GM18517 (cell line): ENCODE data around the gene NCAPD3.
"Not testable (repeated sequence)": the region's sequence is repeated elsewhere in the genome, so short reads cannot be mapped to it uniquely, and the experiment has no call there.

Experiments
- ATAC-seq: cut with Tn5 transposase; IDR thresholded peaks from one replicate; pipeline ENCODE4 v1.9.1; 2021; ENCODE audit warnings: mild to moderate bottlenecking, moderate library complexity; ENCODE audit not compliant: unreplicated experiment

NCAPD3 gene

DNA sequence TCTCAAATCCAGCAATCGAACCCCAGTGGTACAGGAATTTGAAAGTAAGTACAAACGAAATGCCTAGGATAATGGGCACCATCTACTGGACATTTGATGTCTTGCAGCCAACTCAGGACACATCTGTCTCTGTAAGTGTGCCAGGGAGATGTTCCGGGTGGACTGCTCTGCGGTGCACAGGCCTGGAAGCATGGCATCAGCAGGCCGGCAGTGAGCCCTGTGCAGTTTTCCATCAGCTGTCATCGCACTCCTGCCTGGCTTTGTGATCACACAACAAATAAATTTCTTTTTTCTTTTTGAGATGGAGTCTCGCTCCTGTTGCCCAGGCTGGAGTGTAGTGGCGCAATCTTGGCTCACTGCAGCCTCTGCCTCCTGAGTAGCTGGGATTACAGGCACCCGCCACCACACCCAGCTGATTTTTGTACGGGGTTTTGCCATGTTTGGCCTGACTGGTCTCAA is 83.9 kb downstream of the NCAPD3 start:
- peak; percentile 51 for ATAC-seq

DNA sequence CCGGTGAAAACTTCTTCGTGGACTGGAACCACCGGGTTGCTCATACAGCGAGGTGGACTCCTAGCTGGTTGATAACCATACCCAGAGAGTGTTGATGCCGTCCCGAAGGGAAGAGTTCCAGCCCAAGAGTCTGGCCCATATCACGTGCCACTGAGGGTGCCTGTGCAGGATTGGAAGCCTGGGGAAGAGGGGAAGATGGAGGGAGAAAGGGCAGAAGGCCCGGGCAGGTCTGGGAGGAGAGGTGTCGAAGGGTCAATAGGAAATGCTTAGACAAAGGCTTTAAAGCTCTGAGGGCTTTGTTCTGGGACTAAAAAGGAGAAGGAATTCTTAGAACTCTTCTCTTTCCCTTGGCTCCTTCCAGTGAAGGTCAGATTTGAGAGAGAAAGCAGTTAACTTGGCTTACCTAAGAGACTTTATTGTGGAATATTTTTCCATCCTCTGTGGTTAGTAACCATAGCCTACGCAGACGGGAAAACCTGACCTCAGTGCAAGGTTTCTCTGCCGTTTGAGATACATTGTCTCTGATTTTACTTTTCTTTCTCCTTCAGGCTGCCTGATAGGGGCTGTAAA is 84.4 kb downstream of the NCAPD3 start:
- no peak for ATAC-seq

DNA sequence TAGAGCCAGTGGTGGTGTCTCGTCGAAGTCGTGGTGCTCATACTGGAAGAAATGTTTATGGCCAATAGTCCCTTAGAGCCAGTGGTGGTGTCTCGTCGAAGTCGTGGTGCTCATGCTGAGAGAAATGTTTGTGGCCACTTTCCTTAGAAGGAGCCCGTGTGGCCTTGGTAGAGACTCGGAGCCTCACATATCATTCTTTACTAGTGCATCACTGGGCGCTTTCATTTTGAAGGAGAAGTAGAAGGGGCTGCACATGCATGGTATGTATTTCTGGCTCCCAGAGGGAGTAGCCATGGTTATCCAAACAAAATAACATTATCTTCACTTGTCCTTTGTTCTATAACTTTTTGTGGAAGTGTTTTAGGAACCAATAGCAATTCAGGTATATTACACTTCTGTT is 85.4 kb downstream of the NCAPD3 start:
- no peak for ATAC-seq

DNA sequence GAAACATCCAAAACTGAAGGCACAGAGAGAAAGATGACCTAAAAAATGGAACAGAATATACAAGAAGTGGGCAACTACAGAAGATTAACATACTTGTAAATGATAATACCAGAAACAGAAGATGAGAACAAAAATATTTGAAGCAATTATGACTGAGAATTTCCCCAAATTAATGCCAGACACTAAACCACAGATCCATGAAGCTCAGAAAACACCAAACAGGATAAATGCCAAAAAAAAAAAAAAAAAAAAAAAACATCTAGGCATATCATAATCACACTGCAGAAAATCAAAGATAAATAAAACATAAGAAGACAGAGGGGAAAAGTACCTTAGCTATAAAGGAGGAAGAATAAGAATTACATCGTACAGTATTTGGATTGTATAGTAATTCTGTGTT is 89.6 kb downstream of the NCAPD3 start:
- ATAC-seq = no peak

DNA sequence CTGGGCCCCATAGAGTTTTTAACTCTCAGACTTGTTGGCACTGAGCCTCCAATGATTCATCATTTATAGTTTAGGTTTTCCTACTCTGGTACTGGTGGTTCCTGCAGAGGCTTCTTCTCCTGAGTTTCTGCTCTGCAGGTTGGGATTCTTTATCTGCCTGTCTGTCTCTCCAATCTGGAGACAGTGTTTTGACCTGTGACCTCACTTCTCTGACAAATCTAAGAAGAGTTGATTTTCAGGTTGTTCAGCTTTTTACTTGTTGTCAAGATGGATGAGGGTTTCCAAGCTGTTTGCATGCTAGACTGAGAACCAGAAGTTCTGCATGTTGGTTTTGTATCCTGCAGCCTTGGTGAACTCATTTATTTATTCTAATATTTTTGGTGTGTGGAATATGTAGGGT is 91.0 kb downstream of the NCAPD3 start:
- no peak for ATAC-seq

DNA sequence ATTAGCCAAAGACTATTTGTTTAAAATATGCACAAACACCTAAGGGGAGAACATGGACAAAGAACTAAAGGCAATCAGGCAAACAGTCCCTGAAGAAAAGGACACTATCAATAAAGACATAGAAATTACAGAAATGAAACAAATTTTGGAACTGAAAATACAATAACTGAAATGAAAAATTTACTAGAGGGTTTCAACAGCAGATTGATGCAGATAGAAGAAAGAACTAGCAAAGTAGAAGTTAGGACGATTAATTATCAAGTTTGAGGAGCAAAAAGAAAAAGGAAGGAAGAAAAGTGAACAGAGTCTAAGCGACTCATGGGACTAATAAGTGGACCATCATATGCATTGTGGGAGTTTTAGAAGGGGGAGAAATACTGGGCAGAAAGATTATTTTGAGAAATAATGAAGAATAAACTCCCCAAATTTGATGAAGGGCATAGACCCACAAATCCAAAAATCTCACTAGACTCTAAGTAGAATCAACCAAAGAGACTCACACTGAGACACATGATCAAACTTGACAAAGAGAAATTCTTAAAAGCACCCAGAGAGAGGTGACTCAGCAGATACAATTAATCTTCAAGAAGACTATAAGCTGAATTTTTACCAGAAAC is 92.0 kb downstream of the NCAPD3 start:
- ATAC-seq = no peak

DNA sequence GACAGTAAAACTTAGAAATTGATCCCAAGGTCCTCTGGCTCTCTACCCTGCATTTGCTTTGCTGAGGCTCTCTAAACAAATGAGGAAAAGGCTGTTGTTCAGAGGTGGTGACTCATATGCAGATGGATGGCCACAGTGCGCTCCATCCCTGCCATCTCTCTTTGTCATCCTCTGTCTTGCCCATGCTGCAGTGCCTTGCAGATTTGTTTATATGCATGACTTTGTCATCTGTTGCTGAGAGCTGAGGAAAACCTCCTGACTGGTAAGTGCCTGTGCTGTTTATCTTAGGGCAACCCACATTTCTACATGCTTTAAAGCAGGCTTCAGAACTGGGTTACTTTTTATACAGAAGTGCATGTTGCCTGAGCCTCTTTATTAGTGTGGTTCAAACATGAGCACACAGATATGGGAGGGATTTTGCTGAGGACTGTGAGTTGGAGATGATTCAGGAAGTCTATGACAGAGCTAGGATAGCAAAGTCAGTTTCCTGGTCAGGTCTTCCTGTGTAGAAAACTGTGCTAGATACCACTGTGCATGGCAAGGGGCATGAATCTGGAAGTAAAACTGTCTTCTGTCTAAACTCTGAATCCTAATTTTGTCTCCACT is 97.4 kb downstream of the NCAPD3 start:
- ATAC-seq = no peak

DNA sequence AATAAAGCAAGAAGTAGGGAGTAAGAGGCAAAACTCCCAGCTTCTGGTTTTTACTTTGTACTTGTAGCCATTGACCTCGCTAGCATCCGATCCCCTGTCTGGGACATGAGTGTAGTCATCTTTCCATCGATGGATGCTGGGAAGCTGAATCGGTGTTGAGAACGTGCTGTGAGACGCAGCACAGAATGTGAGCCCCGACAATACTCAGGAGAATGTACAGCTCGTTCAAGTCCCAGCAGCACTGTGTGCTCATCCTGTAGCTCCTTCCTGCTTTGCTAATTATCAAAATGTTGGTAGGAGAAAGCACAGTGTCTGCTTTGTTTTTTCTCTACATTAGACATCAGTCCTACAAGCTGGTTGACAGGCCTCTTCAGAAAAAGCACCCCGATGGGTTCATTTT is 98.3 kb downstream of the NCAPD3 start:
- no peak for ATAC-seq

DNA sequence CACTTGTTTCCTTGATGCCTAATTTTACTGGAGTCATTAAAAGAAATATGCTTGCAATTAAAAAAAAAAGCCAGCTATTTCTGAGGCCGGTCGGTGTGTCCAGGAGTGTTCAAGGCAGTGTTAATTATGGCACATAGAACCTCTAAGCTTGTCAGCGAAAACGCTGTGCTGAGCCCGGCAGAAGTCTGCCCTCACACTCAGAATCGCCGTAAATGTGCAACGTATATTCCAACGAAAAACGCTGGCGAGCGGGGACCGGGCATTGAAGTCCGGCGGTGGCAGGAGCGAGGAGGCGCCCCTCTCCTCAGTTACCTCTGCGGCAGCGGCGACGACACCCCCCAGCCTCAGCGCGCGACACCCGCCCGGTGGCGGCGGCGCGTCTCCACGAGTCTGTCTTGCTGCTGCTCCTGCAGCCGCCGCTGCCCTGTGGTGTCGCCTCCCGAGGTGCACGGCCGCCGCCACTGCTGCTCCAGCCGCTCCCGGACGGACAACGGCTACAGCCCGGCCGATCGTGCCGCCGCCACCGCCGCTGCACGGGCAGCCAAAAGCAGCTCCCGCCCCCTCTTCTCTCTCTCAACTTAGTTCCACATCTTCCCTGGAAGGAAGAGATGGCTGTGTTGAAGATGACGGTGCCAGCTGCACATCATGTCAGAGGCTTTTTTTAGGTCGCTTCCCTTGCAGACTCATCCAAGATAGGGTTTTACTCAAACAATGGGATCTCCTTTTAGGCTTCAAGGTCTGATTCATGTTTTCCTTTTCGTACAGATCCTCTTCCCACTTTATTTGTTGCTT is 98.9 kb downstream of the NCAPD3 start:
- ATAC-seq = no peak

DNA sequence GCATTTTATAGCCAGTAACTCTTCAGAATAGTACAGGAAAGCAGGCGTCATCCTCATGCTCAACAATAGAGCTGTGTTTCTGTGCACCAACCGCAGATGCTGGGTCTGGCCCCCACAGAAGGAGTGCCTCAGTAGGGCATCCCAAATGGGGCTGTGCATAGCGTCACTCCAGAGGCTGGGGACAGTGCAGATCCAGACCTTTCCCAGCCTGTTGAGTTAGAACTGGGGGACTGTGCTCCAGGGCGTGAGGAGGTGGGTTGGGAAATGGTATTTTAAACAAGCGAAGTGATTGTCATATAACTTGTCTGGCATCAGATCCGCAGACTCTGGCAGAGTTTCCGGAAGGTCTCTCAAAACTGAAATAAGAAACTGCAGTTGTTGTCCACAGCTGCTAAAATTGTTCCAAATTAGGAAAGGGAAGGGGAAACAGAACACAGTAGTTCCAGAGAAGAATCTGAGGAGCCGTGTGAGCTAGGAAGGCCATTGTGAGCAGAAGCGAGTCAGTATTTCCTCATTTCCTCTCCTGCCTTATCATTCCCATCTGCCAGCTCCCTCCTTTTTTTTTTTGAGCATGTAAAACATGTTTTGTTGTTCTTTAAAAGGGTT is 102.7 kb downstream of the NCAPD3 start:
- ATAC-seq = no peak

DNA sequence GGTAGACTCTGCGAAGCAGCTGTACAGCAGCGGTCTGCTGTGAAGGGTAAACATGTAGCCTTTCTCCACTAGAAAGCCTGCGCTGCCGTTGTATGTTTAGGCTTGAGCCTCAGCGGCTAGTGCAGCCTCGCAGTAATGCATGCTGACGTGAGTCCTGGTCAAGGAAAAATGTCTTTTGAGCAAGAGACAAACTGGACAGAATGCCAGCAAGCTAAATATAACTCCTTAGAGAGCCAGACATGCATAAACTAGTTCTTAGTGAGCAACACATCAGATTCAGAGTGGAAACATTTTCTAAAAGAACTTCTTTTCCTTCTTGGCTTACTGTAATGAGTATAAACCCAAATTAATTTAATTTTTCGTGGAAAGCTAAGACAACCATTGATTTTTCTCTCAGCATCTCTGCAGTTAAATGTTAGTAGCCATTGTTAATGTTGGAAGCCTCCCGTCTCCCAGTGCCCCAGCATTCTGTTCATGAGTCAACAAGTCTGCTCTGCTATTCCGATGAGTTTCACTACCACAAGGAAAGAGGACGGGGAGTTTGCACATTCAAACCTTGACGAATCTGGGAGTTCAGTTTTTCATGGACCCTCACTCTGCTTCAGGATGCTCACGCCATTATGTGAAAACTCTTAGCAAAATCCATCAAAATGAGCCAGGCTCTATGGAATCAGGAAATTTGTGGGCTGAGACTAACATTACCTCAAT is 103.5 kb downstream of the NCAPD3 start:
- ATAC-seq = no peak

DNA sequence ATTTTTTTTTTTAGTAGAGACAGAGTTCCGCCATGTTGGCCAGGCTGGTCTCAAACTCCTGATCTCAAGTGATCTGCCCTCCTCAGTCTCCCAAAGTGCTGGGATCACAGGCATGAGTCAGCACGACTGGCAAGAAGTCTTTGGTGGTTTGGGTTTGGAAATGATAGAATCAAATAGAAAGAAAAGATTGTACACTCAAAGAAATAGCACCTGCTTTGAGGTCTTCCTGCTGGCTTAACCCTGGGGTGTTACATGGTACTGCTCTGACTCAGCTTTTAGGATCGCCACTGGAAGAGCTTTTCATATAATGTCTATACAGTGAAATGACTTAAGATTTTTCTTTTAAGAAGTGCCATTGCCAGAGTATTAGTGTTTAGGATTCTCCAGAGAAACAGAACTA is 104.7 kb downstream of the NCAPD3 start:
- no peak for ATAC-seq

DNA sequence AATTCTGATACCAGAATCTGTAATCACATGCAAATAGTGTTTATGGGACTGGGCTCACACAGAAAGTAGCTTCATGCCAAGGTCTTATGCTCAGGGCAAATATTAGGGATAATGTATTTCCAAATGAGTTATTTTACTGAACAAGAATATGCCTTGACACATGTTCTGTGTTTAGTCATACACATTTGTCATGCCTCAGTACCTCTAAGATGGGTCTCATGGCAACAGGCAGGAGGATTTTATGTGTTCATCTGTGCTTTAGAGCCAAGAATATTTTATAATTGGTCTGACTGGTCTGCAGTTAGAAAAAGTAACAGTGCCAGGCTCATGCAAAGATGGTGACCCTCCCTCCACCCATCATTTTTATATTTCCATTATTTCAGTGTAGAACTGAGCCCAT is 105.8 kb downstream of the NCAPD3 start:
- ATAC-seq = no peak

DNA sequence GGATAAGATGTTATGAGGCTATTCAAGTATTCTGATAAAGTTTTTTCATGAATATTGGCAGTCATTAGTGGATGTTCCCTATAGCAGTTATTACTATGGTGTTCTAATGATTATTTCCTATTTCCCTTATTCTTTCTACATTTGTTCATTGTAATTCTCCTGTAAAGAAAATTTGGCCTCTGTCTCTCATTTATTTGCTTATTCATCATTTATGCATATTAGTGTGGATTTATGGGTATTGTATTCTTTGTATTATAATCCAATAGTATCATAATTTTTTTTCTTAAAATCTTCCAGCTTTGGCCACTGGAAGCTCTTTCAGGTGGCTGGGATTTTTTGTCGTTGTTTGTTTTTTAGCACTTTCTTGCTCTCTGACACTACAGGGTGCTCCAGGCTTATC is 107.6 kb downstream of the NCAPD3 start:
- ATAC-seq = no peak

DNA sequence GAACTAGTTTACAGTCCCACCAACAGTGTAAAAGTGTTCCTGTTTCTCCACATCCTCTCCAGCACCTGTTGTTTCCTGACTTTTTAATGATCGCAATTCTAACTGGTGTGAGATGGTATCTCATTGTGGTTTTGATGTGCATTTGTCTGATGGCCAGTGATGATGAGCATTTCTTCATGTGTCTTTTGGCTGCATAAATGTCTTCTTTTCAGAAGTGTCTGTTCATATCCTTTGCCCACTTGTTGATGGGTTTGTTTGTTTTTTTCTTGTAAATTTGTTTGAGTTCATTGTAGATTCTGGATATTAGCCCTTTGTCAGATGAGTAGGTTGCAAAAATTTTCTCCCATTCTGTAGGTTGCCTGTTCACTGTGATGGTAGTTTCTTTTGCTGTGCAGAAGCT is 110.0 kb downstream of the NCAPD3 start:
- ATAC-seq = not testable (repeated sequence)

DNA sequence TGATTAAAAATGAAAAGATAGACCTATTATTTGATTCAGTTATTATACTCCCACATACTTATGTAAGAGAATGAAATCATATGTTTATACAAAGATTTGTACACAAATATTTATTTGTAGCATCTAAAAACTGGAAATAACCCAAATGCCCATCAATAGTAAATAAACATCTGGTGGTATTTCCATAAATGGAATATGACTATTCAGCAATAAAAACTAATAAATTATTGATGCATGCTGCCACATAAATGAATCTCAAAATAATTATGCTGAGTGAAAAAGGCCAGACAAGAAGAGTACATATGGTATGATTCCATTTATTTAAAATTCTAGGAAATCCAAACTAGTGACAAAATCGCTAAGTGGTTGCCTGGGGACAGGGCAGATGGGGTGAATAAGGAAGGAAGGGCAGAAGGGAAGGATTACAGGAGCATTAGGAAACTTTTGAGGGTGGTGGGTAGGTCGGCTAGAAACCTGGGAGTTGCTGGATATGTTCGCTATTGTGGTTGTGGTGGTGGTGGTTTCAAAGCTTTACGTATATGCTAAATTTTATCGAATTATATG is 113.4 kb downstream of the NCAPD3 start:
- ATAC-seq = no peak
